Measurements from ENCODE around the gene AUTS2. TPM values are rescaled to one million over a fixed set of nuclear protein-coding genes. Genes with fewer than 3 reads are reported as not detected.
A peak's percentile ranks its signal among the peaks of the same experiment; 100 is the strongest.

Gene AUTS2
- total RNA-seq, 1 donor from 2014 or later, result 125 TPM

GRCh38 chr7:69898189-69898588 lies 299.9 kb downstream of the AUTS2 start:
- no peak overlapping the region for H3K4me3 Mint-ChIP-seq (ENCODE audit: low read depth)
- no peaks in the 10 kb centered on the region for H3K9me3 Mint-ChIP-seq (ENCODE audit: low read depth)
- peaks cover 1% of the 10 kb centered on the region for H3K36me3 Mint-ChIP-seq (ENCODE audit: insufficient read depth)
- peaks cover 39% of the 10 kb centered on the region for H3K4me1 Mint-ChIP-seq (ENCODE audit: low read depth)
- H3K27ac Mint-ChIP-seq, result peak overlapping the region; percentile 38
- no peaks in the 10 kb centered on the region for H3K27me3 Mint-ChIP-seq
- TF ChIP-seq CTCF (IDR thresholded peaks at IDR 0.05; ENCODE audit: unreplicated experiment), result no peak
- DNase-seq (ENCODE audit: low spot score, unreplicated experiment), result no peak

- no peaks in the 10 kb centered on the region for H3K27me3 Mint-ChIP-seq
- H3K27ac Mint-ChIP-seq, result no peak overlapping the region
- H3K9me3 Mint-ChIP-seq (ENCODE audit: low read depth), result no peaks in the 10 kb centered on the region
Measured at GRCh38 chr7:69903410-69903809, 305.1 kb downstream of the AUTS2 start.

GRCh38 chr7:69906283-69906995 lies 308.2 kb downstream of the AUTS2 start:
- H3K36me3 Mint-ChIP-seq (ENCODE audit: insufficient read depth), result peaks cover 4% of the 10 kb centered on the region
- H3K27ac Mint-ChIP-seq, result peak overlapping the region; percentile 49
- no peaks in the 10 kb centered on the region for H3K9me3 Mint-ChIP-seq (ENCODE audit: low read depth)
- no peak overlapping the region for H3K4me3 Mint-ChIP-seq (ENCODE audit: low read depth)
- no peak for DNase-seq (ENCODE audit: low spot score, unreplicated experiment)
- H3K4me1 Mint-ChIP-seq (ENCODE audit: low read depth), result peaks cover 29% of the 10 kb centered on the region
- H3K27me3 Mint-ChIP-seq, result no peaks in the 10 kb centered on the region
- no peak for TF ChIP-seq CTCF (IDR thresholded peaks at IDR 0.05; ENCODE audit: unreplicated experiment)

More at GRCh38 chr7:69903410-69903809, 305.1 kb downstream of the AUTS2 start:
- no peak for DNase-seq (ENCODE audit: low spot score, unreplicated experiment)
- TF ChIP-seq CTCF (IDR thresholded peaks at IDR 0.05; ENCODE audit: unreplicated experiment), result no peak
- H3K4me1 Mint-ChIP-seq (ENCODE audit: low read depth), result peaks cover 43% of the 10 kb centered on the region
- H3K36me3 Mint-ChIP-seq (ENCODE audit: insufficient read depth), result peaks cover 1% of the 10 kb centered on the region
- H3K4me3 Mint-ChIP-seq (ENCODE audit: low read depth), result no peak overlapping the region

GRCh38 chr7:69907720-69908119 lies 309.4 kb downstream of the AUTS2 start:
- TF ChIP-seq CTCF (IDR thresholded peaks at IDR 0.05; ENCODE audit: unreplicated experiment), result no peak
- Mint-ChIP-seq H3K9me3 (ENCODE audit: low read depth) (no peaks in the 10 kb centered on the region), H3K4me1 (ENCODE audit: low read depth) (peaks cover 29% of the 10 kb centered on the region)

GRCh38 chr7:69908454-69908853 lies 310.2 kb downstream of the AUTS2 start:
- peak overlapping the region; percentile 86 for H3K27ac Mint-ChIP-seq
- no peaks in the 10 kb centered on the region for H3K27me3 Mint-ChIP-seq
- H3K4me3 Mint-ChIP-seq (ENCODE audit: low read depth), result peak overlapping the region; percentile 12
- H3K4me1 Mint-ChIP-seq (ENCODE audit: low read depth), result peaks cover 33% of the 10 kb centered on the region
- no peak for DNase-seq (ENCODE audit: low spot score, unreplicated experiment)
- H3K36me3 Mint-ChIP-seq (ENCODE audit: insufficient read depth), result peaks cover 4% of the 10 kb centered on the region
- H3K9me3 Mint-ChIP-seq (ENCODE audit: low read depth), result no peaks in the 10 kb centered on the region
- TF ChIP-seq CTCF (IDR thresholded peaks at IDR 0.05; ENCODE audit: unreplicated experiment), result no peak

More at GRCh38 chr7:69907720-69908119, 309.4 kb downstream of the AUTS2 start:
- H3K4me3 Mint-ChIP-seq (ENCODE audit: low read depth), result no peak overlapping the region
- H3K36me3 Mint-ChIP-seq (ENCODE audit: insufficient read depth), result peaks cover 4% of the 10 kb centered on the region
- H3K27ac Mint-ChIP-seq, result peak overlapping the region; percentile 86
- DNase-seq (ENCODE audit: low spot score, unreplicated experiment), result no peak
- H3K27me3 Mint-ChIP-seq, result no peaks in the 10 kb centered on the region
